ENCODE results near the gene GUCY1A2.

GUCY1A2 gene

DNA sequence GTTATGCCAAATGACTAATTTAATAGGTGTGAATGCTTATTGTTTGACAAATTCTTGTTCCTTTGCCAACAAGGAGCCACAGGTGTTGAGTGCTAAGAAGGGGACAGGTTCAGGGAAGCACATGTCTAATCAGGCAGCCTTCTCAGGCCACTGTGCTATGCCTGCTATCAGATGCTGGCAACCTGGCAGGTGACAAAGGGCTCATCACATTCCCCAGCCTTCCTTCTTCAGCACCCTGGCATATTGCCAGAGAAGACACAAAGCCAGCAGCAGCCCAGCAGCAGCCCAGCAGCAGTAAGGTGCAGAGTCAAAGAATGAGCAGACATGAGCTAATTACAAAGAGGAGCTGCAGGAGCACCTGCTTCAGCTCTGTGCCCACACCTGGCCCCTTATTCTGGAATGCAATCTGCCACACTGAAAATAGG, 68.2 kb downstream of the GUCY1A2 start:
- Histone ChIP-seq H3K36me3 (no peaks in the 10 kb centered on the region), H3K4me1 (no peaks in the 10 kb centered on the region), H3K9me3 (no peaks in the 10 kb centered on the region), H3K4me3 (no peak overlapping the region), H3K27me3 (no peaks in the 10 kb centered on the region), H3K27ac (no peak overlapping the region)
- DNase-seq: no peak
- no peak for TF ChIP-seq CTCF (IDR thresholded peaks at IDR 0.05)
- intact Hi-C loops (cut with DNase I; ENCODE audit: low total_unique reads): no loop called here

- no peak for TF ChIP-seq CTCF (IDR thresholded peaks at IDR 0.05)
- Histone ChIP-seq H3K4me3 (no peak overlapping the region), H3K36me3 (no peaks in the 10 kb centered on the region), H3K9me3 (no peaks in the 10 kb centered on the region), H3K27ac (no peak overlapping the region), H3K4me1 (no peaks in the 10 kb centered on the region), H3K27me3 (no peaks in the 10 kb centered on the region)
- no peak for DNase-seq
- intact Hi-C loops (cut with DNase I; ENCODE audit: low total_unique reads): no loop called here
Observed at GRCh38 chr11:106943089-106943488, 75.2 kb downstream of the GUCY1A2 start.

DNA sequence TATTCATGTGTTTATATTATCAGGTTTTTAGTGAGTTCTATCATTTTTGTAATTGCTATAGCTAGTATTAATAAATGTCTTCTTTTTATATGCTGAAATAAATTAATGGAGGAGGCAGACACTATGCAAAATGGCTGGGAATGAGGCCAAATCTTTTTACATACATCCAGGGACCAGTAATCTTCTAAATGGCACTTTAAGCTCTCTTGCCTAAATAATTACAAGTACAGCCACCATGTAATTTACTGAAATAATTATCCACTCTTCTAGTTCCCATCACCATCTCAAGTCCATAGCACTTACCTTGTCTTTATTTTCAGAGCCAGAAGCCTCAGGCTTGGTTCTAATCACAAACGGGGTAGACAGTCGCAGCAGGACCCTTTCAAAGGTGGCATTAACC, 79.1 kb downstream of the GUCY1A2 start:
- Histone ChIP-seq H3K9me3 (no peaks in the 10 kb centered on the region), H3K27ac (no peak overlapping the region), H3K27me3 (no peaks in the 10 kb centered on the region), H3K36me3 (no peaks in the 10 kb centered on the region), H3K4me1 (no peaks in the 10 kb centered on the region), H3K4me3 (no peak overlapping the region)
- DNase-seq: no peak
- intact Hi-C loops (cut with DNase I; ENCODE audit: low total_unique reads): no loop called here
- no peak for TF ChIP-seq CTCF (IDR thresholded peaks at IDR 0.05)

- intact Hi-C loops (cut with DNase I; ENCODE audit: low total_unique reads): no loop called here
- DNase-seq: no peak
- Histone ChIP-seq H3K27me3 (no peaks in the 10 kb centered on the region), H3K9me3 (no peaks in the 10 kb centered on the region), H3K36me3 (no peaks in the 10 kb centered on the region), H3K4me3 (no peak overlapping the region), H3K4me1 (no peaks in the 10 kb centered on the region), H3K27ac (no peak overlapping the region)
- no peak for TF ChIP-seq CTCF (IDR thresholded peaks at IDR 0.05)
Observed at GRCh38 chr11:106937111-106937510, 81.2 kb downstream of the GUCY1A2 start.

- no peak overlapping the region for H3K27ac ChIP-seq
- no peak for TF ChIP-seq CTCF (IDR thresholded peaks at IDR 0.05)
- no peak overlapping the region for H3K4me3 ChIP-seq
- no peaks in the 10 kb centered on the region for H3K27me3 ChIP-seq
- no peaks in the 10 kb centered on the region for H3K9me3 ChIP-seq
- no peaks in the 10 kb centered on the region for H3K4me1 ChIP-seq
- no peaks in the 10 kb centered on the region for H3K36me3 ChIP-seq
- no peak for DNase-seq
- intact Hi-C loops (cut with DNase I; ENCODE audit: low total_unique reads): no loop called here
Observed at GRCh38 chr11:106925245-106925644, 93.0 kb downstream of the GUCY1A2 start.

- intact Hi-C loops (cut with DNase I; ENCODE audit: low total_unique reads): no loop called here
- no peaks in the 10 kb centered on the region for H3K27me3 ChIP-seq
- no peak for DNase-seq
- no peaks in the 10 kb centered on the region for H3K36me3 ChIP-seq
- no peak for TF ChIP-seq CTCF (IDR thresholded peaks at IDR 0.05)
- no peaks in the 10 kb centered on the region for H3K4me1 ChIP-seq
- H3K4me3 ChIP-seq: no peak overlapping the region
- no peak overlapping the region for H3K27ac ChIP-seq
- H3K9me3 ChIP-seq: no peaks in the 10 kb centered on the region
Observed at GRCh38 chr11:106920899-106921509, 97.3 kb downstream of the GUCY1A2 start.

Data from tibial artery (tissue), 4 donors.